Measurements from ENCODE around the gene GADD45GIP1.

DNA sequence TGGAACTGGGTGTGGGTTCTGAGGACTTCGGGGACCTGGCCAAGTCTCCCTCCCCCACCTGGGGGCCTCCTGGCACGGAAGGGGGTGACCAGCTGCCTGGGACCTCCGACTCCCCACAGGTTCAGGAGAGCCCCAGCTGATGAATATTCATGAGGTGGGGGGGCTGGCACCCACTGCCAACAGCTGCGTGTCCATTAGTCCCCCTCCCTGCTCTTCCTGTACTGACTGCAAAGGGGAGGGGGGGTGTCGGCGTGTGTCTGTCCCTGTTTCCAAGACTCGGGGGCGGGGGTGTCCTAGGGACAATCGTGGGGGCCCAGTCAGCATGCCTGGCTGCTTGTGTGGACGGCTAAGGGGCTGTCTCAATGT is 27.6 kb upstream of the GADD45GIP1 start:
- TF ChIP-seq, protein P1, sequence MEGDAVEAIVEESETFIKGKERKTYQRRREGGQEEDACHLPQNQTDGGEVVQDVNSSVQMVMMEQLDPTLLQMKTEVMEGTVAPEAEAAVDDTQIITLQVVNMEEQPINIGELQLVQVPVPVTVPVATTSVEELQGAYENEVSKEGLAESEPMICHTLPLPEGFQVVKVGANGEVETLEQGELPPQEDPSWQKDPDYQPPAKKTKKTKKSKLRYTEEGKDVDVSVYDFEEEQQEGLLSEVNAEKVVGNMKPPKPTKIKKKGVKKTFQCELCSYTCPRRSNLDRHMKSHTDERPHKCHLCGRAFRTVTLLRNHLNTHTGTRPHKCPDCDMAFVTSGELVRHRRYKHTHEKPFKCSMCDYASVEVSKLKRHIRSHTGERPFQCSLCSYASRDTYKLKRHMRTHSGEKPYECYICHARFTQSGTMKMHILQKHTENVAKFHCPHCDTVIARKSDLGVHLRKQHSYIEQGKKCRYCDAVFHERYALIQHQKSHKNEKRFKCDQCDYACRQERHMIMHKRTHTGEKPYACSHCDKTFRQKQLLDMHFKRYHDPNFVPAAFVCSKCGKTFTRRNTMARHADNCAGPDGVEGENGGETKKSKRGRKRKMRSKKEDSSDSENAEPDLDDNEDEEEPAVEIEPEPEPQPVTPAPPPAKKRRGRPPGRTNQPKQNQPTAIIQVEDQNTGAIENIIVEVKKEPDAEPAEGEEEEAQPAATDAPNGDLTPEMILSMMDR (IDR thresholded peaks at IDR 0.05), result no peak
- no peak for TF ChIP-seq POLR2A (IDR thresholded peaks at IDR 0.05)
